Body of pancreas (tissue), 4 donors: ENCODE measurements around the gene PKD2L2.

ENCODE experiments used
- POLR2A ChIP-seq, 3 donors: fragments of 450-650 bp; IDR thresholded peaks; one replicate each; pipeline ENCODE4 v1.6.1; 2016; ENCODE audit warnings: antibody characterized with exemption in 3 of 3, mild to moderate bottlenecking in 2 of 3
- TF ChIP-seq, protein P1 (sequence below), 7 experiments: fragments of 450-650 bp in 4 of 7; fragments of 200-600 bp in 3 of 7; sonication (generic) in 3 of 7; IDR thresholded peaks; one replicate each; pipeline ENCODE4 v1.5.1; 2016 to 2019; ENCODE audit warnings: antibody characterized with exemption in 7 of 7

DNA sequence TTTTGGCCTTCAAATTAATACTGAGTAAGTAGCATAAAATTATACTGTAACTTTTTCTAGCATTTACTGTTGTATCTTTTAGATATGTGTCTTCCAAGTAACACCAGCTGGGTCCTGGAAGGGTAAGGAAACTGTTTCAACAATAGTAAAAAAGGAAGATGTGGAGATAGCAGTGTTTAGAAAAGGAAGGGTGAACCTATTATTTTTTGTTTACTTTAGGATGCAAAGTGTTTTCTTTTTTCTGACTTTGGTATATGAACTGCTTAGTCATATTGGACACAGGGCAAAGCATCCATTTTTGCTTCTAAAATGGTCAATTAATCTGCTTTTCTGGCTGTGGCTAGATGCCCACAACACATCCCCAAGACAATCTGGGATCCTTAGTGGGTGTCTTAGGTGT lies 5.3 kb downstream of the PKD2L2 start:
- TF ChIP-seq, protein P1, sequence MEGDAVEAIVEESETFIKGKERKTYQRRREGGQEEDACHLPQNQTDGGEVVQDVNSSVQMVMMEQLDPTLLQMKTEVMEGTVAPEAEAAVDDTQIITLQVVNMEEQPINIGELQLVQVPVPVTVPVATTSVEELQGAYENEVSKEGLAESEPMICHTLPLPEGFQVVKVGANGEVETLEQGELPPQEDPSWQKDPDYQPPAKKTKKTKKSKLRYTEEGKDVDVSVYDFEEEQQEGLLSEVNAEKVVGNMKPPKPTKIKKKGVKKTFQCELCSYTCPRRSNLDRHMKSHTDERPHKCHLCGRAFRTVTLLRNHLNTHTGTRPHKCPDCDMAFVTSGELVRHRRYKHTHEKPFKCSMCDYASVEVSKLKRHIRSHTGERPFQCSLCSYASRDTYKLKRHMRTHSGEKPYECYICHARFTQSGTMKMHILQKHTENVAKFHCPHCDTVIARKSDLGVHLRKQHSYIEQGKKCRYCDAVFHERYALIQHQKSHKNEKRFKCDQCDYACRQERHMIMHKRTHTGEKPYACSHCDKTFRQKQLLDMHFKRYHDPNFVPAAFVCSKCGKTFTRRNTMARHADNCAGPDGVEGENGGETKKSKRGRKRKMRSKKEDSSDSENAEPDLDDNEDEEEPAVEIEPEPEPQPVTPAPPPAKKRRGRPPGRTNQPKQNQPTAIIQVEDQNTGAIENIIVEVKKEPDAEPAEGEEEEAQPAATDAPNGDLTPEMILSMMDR (IDR thresholded peaks at IDR 0.05), result no peak
- no peak for TF ChIP-seq POLR2A (IDR thresholded peaks at IDR 0.05)
